Subcutaneous abdominal adipose tissue (tissue), 5 donors: ENCODE measurements around the gene MRPL53.

Source experiments
- H3K27ac ChIP-seq: one replicate; pipeline ENCODE4 v1.7.0; 2013; ENCODE audit warnings: low read depth, mild to moderate bottlenecking, inconsistent platforms, low read length, moderate library complexity
- H3K27me3 ChIP-seq, 5 donors: one replicate each; pipeline ENCODE4 v1.7.0; 2013; ENCODE audit warnings: low read length in 5 of 5, inconsistent platforms in 1 of 5; ENCODE audit not compliant: control insufficient read depth in 5 of 5, insufficient read depth in 4 of 5
- H3K36me3 ChIP-seq, 5 donors: one replicate each; pipeline ENCODE4 v1.7.0; 2013; ENCODE audit warnings: low read length in 5 of 5; ENCODE audit not compliant: control insufficient read depth in 5 of 5, insufficient read depth in 5 of 5
- H3K4me1 ChIP-seq, 5 donors: one replicate each; pipeline ENCODE4 v1.7.0; 2013; ENCODE audit warnings: low read length in 5 of 5, mild to moderate bottlenecking in 3 of 5, moderate library complexity in 1 of 5; ENCODE audit not compliant: control insufficient read depth in 5 of 5, insufficient read depth in 5 of 5
- H3K4me3 ChIP-seq, 5 donors: one replicate each; pipeline ENCODE4 v1.7.0; 2013; ENCODE audit warnings: low read length in 5 of 5, low read depth in 1 of 5
- H3K9ac ChIP-seq, 5 donors: one replicate each; pipeline ENCODE4 v1.7.0; 2013; ENCODE audit warnings: low read length in 5 of 5, mild to moderate bottlenecking in 4 of 5, moderate library complexity in 3 of 5
- H3K9me3 ChIP-seq, 5 donors: one replicate each; pipeline ENCODE4 v1.7.0; 2013; ENCODE audit warnings: low read length in 5 of 5; ENCODE audit not compliant: control insufficient read depth in 5 of 5
- donor health status: healthy.
- donor health status: healthy.
- donor health status: healthy.
- donor health status: healthy.
- donor health status: healthy.

MRPL53 gene

GRCh38 chr2:74511104-74511989, 38.9 kb upstream of the MRPL53 start:
- H3K9me3 ChIP-seq, result no peaks in the 10 kb centered on the region
- peaks cover 2 to 43% (median 36%) of the 10 kb centered on the region in 5 donors for H3K4me1 ChIP-seq
- H3K27ac ChIP-seq, result no peak overlapping the region
- no peaks in the 10 kb centered on the region for H3K36me3 ChIP-seq
- peaks cover 44 to 59% (median 49%) of the 10 kb centered on the region in 5 donors for H3K27me3 ChIP-seq
- H3K9ac ChIP-seq, result no peak overlapping the region
- H3K4me3 ChIP-seq, result no peak overlapping the region

DNA sequence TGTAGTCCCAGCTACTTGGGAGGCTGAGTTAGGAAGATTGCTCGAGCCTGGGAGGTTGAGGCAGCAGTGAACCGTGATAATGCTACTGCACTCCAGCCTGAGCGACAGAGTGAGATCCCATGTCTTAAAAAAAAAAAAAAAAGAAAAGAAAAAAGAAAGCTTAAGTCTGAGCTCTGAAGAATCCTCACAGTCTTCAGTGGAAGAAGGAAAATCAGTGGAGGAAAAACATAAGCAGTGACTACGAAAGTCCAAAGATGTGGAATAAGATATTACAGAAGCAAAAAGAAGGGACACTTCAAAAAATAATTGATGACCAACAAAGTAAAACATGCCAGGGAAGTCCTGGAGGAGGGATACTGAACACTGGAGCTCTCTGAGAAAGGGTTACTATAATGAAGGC, 37.8 kb upstream of the MRPL53 start:
- Histone ChIP-seq H3K4me1 (peaks cover 5 to 42% (median 35%) of the 10 kb centered on the region in 5 donors), H3K27me3 (peaks cover 33 to 49% (median 42%) of the 10 kb centered on the region in 5 donors), H3K9ac (no peak overlapping the region), H3K27ac (no peak overlapping the region), H3K4me3 (no peak overlapping the region), H3K9me3 (no peaks in the 10 kb centered on the region), H3K36me3 (peaks cover 0 to 8% (median 7%) of the 10 kb centered on the region in 5 donors)

DNA sequence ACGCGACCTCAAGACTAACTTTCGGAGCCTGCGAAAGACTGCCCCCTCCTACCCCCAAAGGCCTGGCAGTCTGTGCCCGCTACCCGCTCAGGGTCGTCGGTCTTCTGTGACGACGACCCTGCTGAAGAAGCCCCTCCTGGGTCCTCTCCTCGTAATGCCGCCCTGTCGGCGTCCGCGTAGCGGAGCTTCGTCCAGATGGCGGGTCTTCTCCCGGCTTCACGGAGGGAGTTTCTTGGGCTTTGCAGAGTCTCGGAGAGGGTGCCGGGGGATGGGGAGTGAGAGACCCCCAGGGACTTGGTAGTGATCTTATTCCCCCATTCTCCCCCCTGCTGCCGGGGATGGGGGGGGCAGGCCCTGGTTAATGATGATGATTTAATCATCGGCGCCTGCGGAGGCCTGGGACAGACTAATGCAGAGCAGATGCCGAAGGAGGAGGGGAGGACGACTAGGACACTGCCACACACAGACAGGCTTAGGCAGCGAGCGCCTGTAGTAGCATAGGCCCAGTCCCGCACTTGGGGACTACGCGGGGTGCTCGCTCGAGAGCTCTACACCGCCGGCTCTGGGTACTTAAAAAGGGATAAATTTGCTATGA, 35.5 kb upstream of the MRPL53 start:
- Histone ChIP-seq H3K9ac (peak overlapping the region in 4 of 5 donors; percentile 83 to 96 (median 94)), H3K36me3 (peaks cover 0 to 14% (median 11%) of the 10 kb centered on the region in 5 donors), H3K4me3 (peak overlapping the region; percentile 82 to 100 (median 99)), H3K4me1 (peaks cover 6 to 48% (median 47%) of the 10 kb centered on the region in 5 donors), H3K9me3 (no peaks in the 10 kb centered on the region), H3K27ac (peak overlapping the region; percentile 94), H3K27me3 (peaks cover 12 to 27% (median 22%) of the 10 kb centered on the region in 5 donors)

DNA sequence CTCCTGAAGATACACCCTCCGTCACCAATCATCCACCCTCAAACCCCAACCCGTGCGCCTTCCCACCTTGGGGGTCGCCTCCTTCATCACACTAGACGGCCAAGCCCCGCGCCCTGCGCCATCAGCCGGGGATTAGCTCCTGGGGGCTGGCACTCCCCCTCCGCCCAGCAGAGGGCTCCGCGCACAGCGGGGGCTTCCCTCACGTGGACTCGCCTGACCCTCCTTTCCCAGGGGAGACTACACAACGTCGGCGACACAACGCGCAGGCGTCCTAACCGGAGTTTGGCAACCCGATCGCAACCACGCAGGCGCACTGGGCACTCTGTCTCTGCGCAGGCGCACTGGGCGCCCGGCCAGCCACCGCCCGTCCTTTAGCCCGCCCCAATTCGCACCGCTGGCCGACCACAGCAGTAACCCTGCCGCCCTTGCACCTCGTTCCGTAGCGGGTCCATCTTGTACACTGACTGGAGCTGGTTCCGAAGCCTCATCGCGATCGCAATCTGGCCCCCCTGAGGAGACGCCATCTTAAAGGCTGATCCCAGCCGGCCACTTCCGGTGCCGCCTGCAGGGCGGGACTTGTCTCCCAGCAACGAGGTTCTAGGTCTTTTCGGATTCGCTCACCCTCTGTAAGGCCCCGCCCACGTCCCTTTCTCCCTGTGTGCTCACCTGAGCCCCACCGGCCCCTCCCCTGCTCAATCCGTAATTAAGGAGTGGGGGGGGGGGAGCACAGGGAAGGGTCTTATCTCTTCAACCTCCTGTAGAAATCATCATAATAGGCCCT, 34.9 kb upstream of the MRPL53 start, which contains the start of gene PCGF1:
Gene PCGF1, minus strand, starts transcription at position 551 of the 781 bp plus-strand sequence. Its CDS starts 27 bp downstream, at position 524.
- H3K9me3 ChIP-seq, result no peaks in the 10 kb centered on the region
- H3K36me3 ChIP-seq, result peaks cover 0 to 14% (median 11%) of the 10 kb centered on the region in 5 donors
- H3K27me3 ChIP-seq, result peaks cover 6 to 22% (median 17%) of the 10 kb centered on the region in 5 donors
- peak within 1 kb of the TSS; percentile 83 to 96 (median 94) for H3K9ac ChIP-seq
- peak within 1 kb of the TSS; percentile 82 to 100 (median 99) for H3K4me3 ChIP-seq
- peak within 1 kb of the TSS; percentile 94 for H3K27ac ChIP-seq
- peaks cover 6 to 55% (median 53%) of the 10 kb centered on the region in 5 donors for H3K4me1 ChIP-seq

GRCh38 chr2:74505448-74506246, 33.2 kb upstream of the MRPL53 start:
- Histone ChIP-seq H3K9ac (peak overlapping the region in 1 of 5 donors; percentile 43), H3K4me1 (peaks cover 6 to 60% (median 58%) of the 10 kb centered on the region in 5 donors), H3K9me3 (no peaks in the 10 kb centered on the region), H3K4me3 (peak overlapping the region; percentile 6 to 38 (median 27)), H3K27ac (peak overlapping the region; percentile 30), H3K27me3 (peaks cover under 1 to 19% (median 9%) of the 10 kb centered on the region in 5 donors), H3K36me3 (peaks cover 0 to 14% (median 11%) of the 10 kb centered on the region in 5 donors)

- Histone ChIP-seq H3K27me3 (peaks cover 9 to 26% (median 13%) of the 10 kb centered on the region in 5 donors), H3K27ac (no peak overlapping the region), H3K4me1 (peaks cover 6 to 63% (median 61%) of the 10 kb centered on the region in 5 donors), H3K9me3 (no peaks in the 10 kb centered on the region), H3K36me3 (peaks cover 0 to 14% (median 11%) of the 10 kb centered on the region in 5 donors), H3K4me3 (peak overlapping the region in 4 of 5 donors; percentile 74 to 87 (median 82)), H3K9ac (peak overlapping the region in 1 of 5 donors; percentile 84)
Observed at GRCh38 chr2:74504591-74504990, 32.1 kb upstream of the MRPL53 start.

DNA sequence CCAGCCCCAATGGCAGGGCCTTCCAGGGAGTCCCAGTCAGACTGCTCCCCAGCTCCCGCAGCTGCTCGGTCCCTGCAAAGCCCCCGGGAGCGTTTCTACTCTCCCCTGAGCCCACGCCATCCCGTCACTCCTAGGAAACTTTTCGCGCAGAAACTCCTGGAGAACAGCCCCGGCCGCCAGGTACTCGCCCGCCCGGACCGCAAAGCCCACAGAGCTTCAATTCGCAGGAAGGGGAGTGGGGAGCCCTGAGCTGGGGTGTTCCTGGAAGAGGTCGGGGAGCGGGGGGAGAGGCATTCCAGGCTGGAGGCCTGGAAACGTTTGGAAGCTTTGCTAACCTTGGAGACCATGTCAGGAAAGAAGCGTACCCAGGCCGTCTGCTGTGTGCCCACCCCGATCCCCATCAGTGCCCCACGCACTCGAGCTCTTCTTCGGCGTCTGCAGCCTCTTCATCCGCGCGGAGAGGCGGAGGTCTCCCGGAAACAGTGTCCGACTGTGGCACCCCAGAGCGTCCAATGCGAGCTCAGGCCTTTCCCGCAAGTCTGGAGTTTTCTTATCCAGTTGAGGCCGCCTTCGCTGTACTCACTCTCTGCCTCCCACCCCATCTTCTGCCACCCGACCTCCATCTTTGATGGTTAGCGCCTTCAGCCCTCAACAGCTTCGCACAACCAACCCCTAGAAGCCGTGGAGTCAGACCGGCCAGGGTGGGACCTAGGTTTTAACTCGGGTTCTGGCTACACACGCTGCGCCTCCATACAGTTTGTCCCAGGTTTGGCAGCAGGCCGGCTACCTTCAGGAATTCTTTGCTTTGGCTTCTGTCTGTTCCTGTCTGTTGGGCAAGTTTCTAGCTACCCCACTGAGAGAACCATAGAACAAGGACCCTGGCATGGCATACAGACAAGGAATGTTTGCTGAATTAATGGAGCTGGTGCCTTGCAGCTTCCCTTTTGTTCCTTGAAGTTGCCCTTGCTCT, 31.3 kb upstream of the MRPL53 start:
- Histone ChIP-seq H3K4me1 (peaks cover 6 to 71% (median 69%) of the 10 kb centered on the region in 5 donors), H3K4me3 (peak overlapping the region; percentile 74 to 87 (median 83)), H3K27ac (peak overlapping the region; percentile 88), H3K9ac (peak overlapping the region; percentile 48 to 90 (median 84)), H3K36me3 (peaks cover 0 to 14% (median 11%) of the 10 kb centered on the region in 5 donors), H3K27me3 (peaks cover 16 to 34% (median 20%) of the 10 kb centered on the region in 5 donors), H3K9me3 (no peaks in the 10 kb centered on the region)

GRCh38 chr2:74502720-74503505, 30.4 kb upstream of the MRPL53 start:
- H3K4me3 ChIP-seq, result peak overlapping the region; percentile 81 to 87 (median 84)
- H3K27me3 ChIP-seq, result peaks cover 25 to 43% (median 29%) of the 10 kb centered on the region in 5 donors
- peaks cover 6 to 74% (median 73%) of the 10 kb centered on the region in 5 donors for H3K4me1 ChIP-seq
- no peaks in the 10 kb centered on the region for H3K9me3 ChIP-seq
- H3K9ac ChIP-seq, result peak overlapping the region; percentile 48 to 90 (median 84)
- peaks cover 0 to 14% (median 11%) of the 10 kb centered on the region in 5 donors for H3K36me3 ChIP-seq
- H3K27ac ChIP-seq, result peak overlapping the region; percentile 88
